Caco-2 (cell line): ENCODE measurements around the gene NMNAT2. TPM values are rescaled to one million over a fixed set of nuclear protein-coding genes. Genes with fewer than 3 reads are reported as not detected.

Experiments
- BruUV-seq: library from RNA; stranded (reverse); fragments of 400-500 nt; replicated peaks from 2 replicates; lab custom pipeline; 2021; lab: Mats Ljungman, UMichigan
- CTCF ChIA-PET: fragments of 300-600 bp; sonication (Branson Sonifier 250); formaldehyde crosslinking; loops from one replicate; lab custom pipeline; 2022; ENCODE audit warnings: antibody characterized with exemption; lab: Charles Lee
- POLR2A ChIA-PET: fragments of 300-600 bp; sonication (Branson Sonifier 250); formaldehyde crosslinking; loops from one replicate; lab custom pipeline; 2022; ENCODE audit warnings: antibody characterized with exemption; lab: Charles Lee
- DNase-seq, 2 experiments: peaks; one replicate each; pipeline versions ENCODE4 v3.0.0 to v3.0.0-alpha.2; 2020 to 2022
- H3K27me3 ChIP-seq: replicated peaks from 2 replicates; pipeline ENCODE4 v1.6.0; 2011; ENCODE audit warnings: low read length; ENCODE audit not compliant: control insufficient read depth, insufficient read depth
- H3K36me3 ChIP-seq: 2 replicates; pipeline ENCODE4 v1.5.1; 2011; ENCODE audit warnings: low read length; ENCODE audit not compliant: control insufficient read depth, insufficient read depth
- H3K4me1 ChIP-seq: fragments of 250-450 bp; sonication (Bioruptor Pico); 2 replicates; pipeline ENCODE4 v1.5.1; 2020; ENCODE audit warnings: mild to moderate bottlenecking
- H3K4me3 ChIP-seq: 2 replicates; pipeline ENCODE4 v1.5.1; 2011; ENCODE audit warnings: low read depth, mild to moderate bottlenecking, control low read depth, low read length
- H3K9me3 ChIP-seq: fragments of 250-450 bp; sonication (Bioruptor Pico); 2 replicates; pipeline ENCODE4 v1.5.1; 2020; ENCODE audit warnings: mild to moderate bottlenecking, moderate library complexity
- H3K27ac Mint-ChIP-seq: one replicate; pipeline ENCODE4 v1.8.0; 2022; ENCODE audit warnings: mixed read lengths; ENCODE audit not compliant: unreplicated experiment
- H3K27me3 Mint-ChIP-seq: one replicate; pipeline ENCODE4 v1.8.0; 2022; ENCODE audit warnings: mixed read lengths; ENCODE audit not compliant: insufficient read depth, unreplicated experiment
- H3K36me3 Mint-ChIP-seq: one replicate; pipeline ENCODE4 v1.8.0; 2022; ENCODE audit warnings: mild to moderate bottlenecking, mixed read lengths; ENCODE audit not compliant: insufficient read depth, unreplicated experiment
- H3K4me1 Mint-ChIP-seq: one replicate; pipeline ENCODE4 v1.8.0; 2022; ENCODE audit warnings: low read depth, mixed read lengths; ENCODE audit not compliant: unreplicated experiment
- H3K4me3 Mint-ChIP-seq: one replicate; pipeline ENCODE4 v1.8.0; 2022; ENCODE audit warnings: mild to moderate bottlenecking, moderate library complexity, mixed read lengths; ENCODE audit not compliant: unreplicated experiment
- H3K9me3 Mint-ChIP-seq: one replicate; pipeline ENCODE4 v1.8.0; 2022; ENCODE audit warnings: mixed read lengths; ENCODE audit not compliant: unreplicated experiment
- CTCF ChIP-seq, 2 experiments: fragments of 200-600 bp in 1 of 2; IDR thresholded peaks; 1 replicate in 1 of 2; 2 replicates in 1 of 2; pipeline versions ENCODE4 v1.5.1 to v1.8.0; 2011 to 2022; ENCODE audit warnings: antibody characterized with exemption in 1 of 2, control low read depth in 1 of 2, inconsistent platforms in 1 of 2, low read depth in 1 of 2, low read length in 1 of 2, mild to moderate bottlenecking in 1 of 2, moderate library complexity in 1 of 2; ENCODE audit not compliant: insufficient read depth in 1 of 2, severe bottlenecking in 1 of 2, unreplicated experiment in 1 of 2
- intact Hi-C: fragments of 100-400 bp; cut with micrococcal nuclease; formaldehyde crosslinking; loops from one replicate; pipeline ENCODE4 v1.10.0; 2022; ENCODE audit not compliant: unreplicated experiment
- total RNA-seq: library from RNA; stranded (reverse); gene quantifications from 2 replicates; pipeline ENCODE4 v1.2.3, GENCODE V29; 2022

The NMNAT2 gene
- total RNA-seq, 1 experiment from 2014 or later, result 16.4 TPM

- Mint-ChIP-seq H3K36me3 (peaks cover 24% of the 10 kb centered on the region), H3K9me3 (peaks cover 20% of the 10 kb centered on the region), H3K27ac (no peak overlapping the region), H3K4me3 (no peak overlapping the region), H3K27me3 (no peaks in the 10 kb centered on the region), H3K4me1 (no peaks in the 10 kb centered on the region)
- Histone ChIP-seq H3K4me3 (no peak overlapping the region), H3K4me1 (no peaks in the 10 kb centered on the region), H3K9me3 (0 out of 2 replicates have a peak, but pooled peaks cover 4% of the 10 kb centered on the region), H3K27me3 (no peaks in the 10 kb centered on the region), H3K36me3 (no peaks in the 10 kb centered on the region)
- no TSS peak for BruUV-seq
- CTCF ChIA-PET, result no interaction called here
- intact Hi-C loops, result no loop called here
- no peak for DNase-seq
- TF ChIP-seq CTCF (IDR thresholded peaks at IDR 0.05; ENCODE audit: insufficient read depth in 1 of 2, low read depth in 1 of 2, low read length in 1 of 2, severe bottlenecking in 1 of 2, unreplicated experiment in 1 of 2), result no peak
- POLR2A ChIA-PET, result no interaction called here
Observed at GRCh38 chr1:183247931-183248330, 170.2 kb downstream of the NMNAT2 start.

- no peak overlapping the region for H3K4me3 ChIP-seq
- H3K9me3 Mint-ChIP-seq, result peaks cover 20% of the 10 kb centered on the region
- no peaks in the 10 kb centered on the region for H3K27me3 Mint-ChIP-seq
- BruUV-seq, result no TSS peak
- no peak overlapping the region for H3K27ac Mint-ChIP-seq
- no peaks in the 10 kb centered on the region for H3K4me1 Mint-ChIP-seq
- no peaks in the 10 kb centered on the region for H3K4me1 ChIP-seq
- no peak for DNase-seq
- H3K27me3 ChIP-seq, result no peaks in the 10 kb centered on the region
- no peak for TF ChIP-seq CTCF (IDR thresholded peaks at IDR 0.05; ENCODE audit: insufficient read depth in 1 of 2, low read depth in 1 of 2, low read length in 1 of 2, severe bottlenecking in 1 of 2, unreplicated experiment in 1 of 2)
- H3K36me3 Mint-ChIP-seq, result peaks cover 27% of the 10 kb centered on the region
- intact Hi-C loops, result no loop called here
- H3K36me3 ChIP-seq, result no peaks in the 10 kb centered on the region
- ChIA-PET POLR2A (no interaction called here), CTCF (no interaction called here)
- H3K4me3 Mint-ChIP-seq, result no peak overlapping the region
- 0 out of 2 replicates have a peak, but pooled peaks cover 4% of the 10 kb centered on the region for H3K9me3 ChIP-seq
Observed at GRCh38 chr1:183247484-183247883, 170.7 kb downstream of the NMNAT2 start.

GRCh38 chr1:183247066-183247465 is 171.1 kb downstream of the NMNAT2 start:
- ChIA-PET POLR2A (no interaction called here), CTCF (no interaction called here)
- Mint-ChIP-seq H3K4me3 (no peak overlapping the region), H3K4me1 (no peaks in the 10 kb centered on the region), H3K27ac (no peak overlapping the region), H3K36me3 (peaks cover 27% of the 10 kb centered on the region), H3K27me3 (no peaks in the 10 kb centered on the region), H3K9me3 (peaks cover 17% of the 10 kb centered on the region)
- Histone ChIP-seq H3K36me3 (no peaks in the 10 kb centered on the region), H3K4me3 (no peak overlapping the region), H3K9me3 (0 out of 2 replicates have a peak, but pooled peaks cover 4% of the 10 kb centered on the region), H3K27me3 (no peaks in the 10 kb centered on the region), H3K4me1 (no peaks in the 10 kb centered on the region)
- intact Hi-C loops, result no loop called here
- no TSS peak for BruUV-seq
- no peak for TF ChIP-seq CTCF (IDR thresholded peaks at IDR 0.05; ENCODE audit: insufficient read depth in 1 of 2, low read depth in 1 of 2, low read length in 1 of 2, severe bottlenecking in 1 of 2, unreplicated experiment in 1 of 2)
- DNase-seq, result no peak
